ENCODE results near the gene ZNHIT6.

- TF ChIP-seq EGR1 (IDR thresholded peaks at IDR 0.05; ENCODE audit: borderline replicate concordance in 1 of 2, low read depth in 2 of 2, low read length in 2 of 2): no peak
- TF ChIP-seq MXI1 (IDR thresholded peaks at IDR 0.05; ENCODE audit: low read depth, low read length): no peak
- no peak for TF ChIP-seq IRF3 (IDR thresholded peaks at IDR 0.05)
- no peak for TF ChIP-seq ZZZ3 (IDR thresholded peaks at IDR 0.05; ENCODE audit: control insufficient read depth, insufficient read length, low read depth)
Observed at GRCh38 chr1:85608851-85609250, 99.4 kb downstream of the ZNHIT6 start.

Data from GM12878 (cell line).